B cell (primary cell): ENCODE measurements around the gene TTLL10. TPM values are rescaled to one million over a fixed set of nuclear protein-coding genes. Genes with fewer than 3 reads are reported as not detected.
A peak's percentile ranks its signal among the peaks of the same experiment; 100 is the strongest.
"Not testable (repeated sequence)": the region's sequence is repeated elsewhere in the genome, so short reads cannot be mapped to it uniquely, and the experiment has no call there.

Source experiments
- ATAC-seq: fragments of 200-7000 bp; cut with Tn5 transposase; one replicate; pipeline ENCODE4 v1.10.0; 2021; ENCODE audit warnings: low read depth, mild to moderate bottlenecking, moderate number of reproducible peaks, moderate library complexity
- CTCF ChIA-PET: fragments of 350-600 bp; sonication (Branson Sonifier 250); formaldehyde crosslinking; loops from one replicate; lab custom pipeline; 2021; ENCODE audit warnings: antibody characterized with exemption, inconsistent platforms; lab: Charles Lee
- POLR2A ChIA-PET: fragments of 350-600 bp; sonication (Branson Sonifier 250); formaldehyde crosslinking; loops from one replicate; lab custom pipeline; 2021; ENCODE audit warnings: antibody characterized with exemption; lab: Charles Lee
- DNase-seq: peaks from one replicate; pipeline ENCODE4 v3.0.0; 2013
- H2AFZ ChIP-seq: 2 replicates; pipeline ENCODE4 v1.6.1; 2012; ENCODE audit warnings: mild to moderate bottlenecking, low read depth, low read length; ENCODE audit not compliant: insufficient read depth, poor library complexity, severe bottlenecking
- H3K27ac ChIP-seq, 2 donors: 1 replicate in 1 of 2; 2 replicates in 1 of 2; pipeline ENCODE4 v1.5.1; 2012 to 2013; ENCODE audit warnings: low read length in 2 of 2, mild to moderate bottlenecking in 2 of 2, moderate library complexity in 1 of 2
- H3K27me3 ChIP-seq, 4 experiments: fragments of 200-600 bp in 1 of 4; sonication (generic) in 1 of 4; replicated peaks in 1 of 4; 1 replicate in 2 of 4; 2 replicates in 2 of 4; pipeline versions ENCODE4 v1.6.1 to v1.7.0; 2013 to 2016; ENCODE audit warnings: low read length in 3 of 4, mild to moderate bottlenecking in 2 of 4, mixed read lengths in 1 of 4, moderate library complexity in 1 of 4; ENCODE audit not compliant: insufficient read depth in 4 of 4, control insufficient read depth in 3 of 4; ENCODE audit errors: control extremely low read depth in 1 of 4
- H3K36me3 ChIP-seq, 2 experiments: replicated peaks in 1 of 2; 1 replicate in 1 of 2; 2 replicates in 1 of 2; pipeline versions ENCODE4 v1.6.1 to v1.7.1; 2013; ENCODE audit warnings: low read length in 1 of 2; ENCODE audit not compliant: insufficient read depth in 2 of 2, control insufficient read depth in 1 of 2; ENCODE audit errors: control extremely low read depth in 1 of 2, extremely low read depth in 1 of 2
- H3K4me1 ChIP-seq, 2 donors: fragments of 200-600 bp in 1 of 2; sonication (generic) in 1 of 2; 1 replicate in 1 of 2; 2 replicates in 1 of 2; pipeline versions ENCODE4 v1.5.1 to v1.6.1; 2013 to 2017; ENCODE audit warnings: low read length in 2 of 2; ENCODE audit not compliant: control insufficient read depth in 2 of 2, insufficient read depth in 2 of 2
- H3K4me2 ChIP-seq: replicated peaks from 2 replicates; pipeline ENCODE3; 2012; ENCODE audit warnings: mild to moderate bottlenecking, low read depth, low read length; ENCODE audit not compliant: poor library complexity, severe bottlenecking
- H3K4me3 ChIP-seq, 5 experiments: fragments of 200-600 bp in 1 of 5; sonication (generic) in 1 of 5; 1 replicate in 3 of 5; 2 replicates in 2 of 5; pipeline versions ENCODE4 v1.5.1 to v1.7.0; 2011 to 2016; ENCODE audit warnings: low read length in 4 of 5, mild to moderate bottlenecking in 4 of 5, low read depth in 2 of 5, control low read depth in 1 of 5, moderate library complexity in 1 of 5; ENCODE audit not compliant: insufficient read depth in 1 of 5; ENCODE audit errors: control extremely low read depth in 1 of 5, extremely low read depth in 1 of 5
- H3K79me2 ChIP-seq: fragments of 200-600 bp; sonication (generic); one replicate; pipeline ENCODE4 v1.6.0; 2016; ENCODE audit warnings: low read length; ENCODE audit not compliant: control insufficient read depth, insufficient read depth
- H3K9ac ChIP-seq: fragments of 200-600 bp; sonication (generic); 2 replicates; pipeline ENCODE4 v1.6.1; 2017; ENCODE audit warnings: mild to moderate bottlenecking, low read length, moderate library complexity
- H3K9me3 ChIP-seq, 3 donors: one replicate each; pipeline versions ENCODE4 v1.6.1 to v1.7.1; 2013; ENCODE audit warnings: low read length in 2 of 3; ENCODE audit not compliant: control insufficient read depth in 2 of 3, insufficient read depth in 1 of 3; ENCODE audit errors: control extremely low read depth in 1 of 3
- H4K20me1 ChIP-seq: 2 replicates; pipeline ENCODE4 v1.6.0; 2012; ENCODE audit warnings: mild to moderate bottlenecking, low read length; ENCODE audit not compliant: insufficient read depth, control insufficient read depth, poor library complexity, severe bottlenecking
- H3K27ac Mint-ChIP-seq: one replicate; pipeline ENCODE4 v1.8.0; 2021; ENCODE audit warnings: mixed read lengths
- H3K27me3 Mint-ChIP-seq: one replicate; pipeline ENCODE4 v1.8.0; 2021; ENCODE audit warnings: mixed read lengths
- H3K4me1 Mint-ChIP-seq: one replicate; pipeline ENCODE4 v1.8.0; 2021; ENCODE audit warnings: mixed read lengths
- H3K4me3 Mint-ChIP-seq: one replicate; pipeline ENCODE4 v1.8.0; 2021; ENCODE audit warnings: mixed read lengths
- H3K9me3 Mint-ChIP-seq: one replicate; pipeline ENCODE4 v1.8.0; 2022; ENCODE audit warnings: mixed read lengths; ENCODE audit not compliant: insufficient read depth
- CTCF ChIP-seq: fragments of 200-600 bp; IDR thresholded peaks from one replicate; pipeline ENCODE4 v1.8.0; 2022; ENCODE audit warnings: antibody characterized with exemption, mild to moderate bottlenecking
- EZH2 ChIP-seq: IDR thresholded peaks from 2 replicates; pipeline ENCODE4 v1.6.1; 2012; ENCODE audit warnings: borderline replicate concordance, low read depth, mild to moderate bottlenecking, moderate library complexity, low read length; ENCODE audit not compliant: insufficient read depth, poor library complexity, severe bottlenecking
- WGBS: methylation state at CpG from one replicate; pipeline ENCODE4 v1.1.5; 2013; ENCODE audit warnings: missing lambda C conversion rate; ENCODE audit not compliant: insufficient coverage; 5-methylcytosine and 5-hydroxymethylcytosine counted together
- intact Hi-C: fragments of 100-400 bp; cut with micrococcal nuclease; formaldehyde crosslinking; loops from one replicate; pipeline ENCODE4 v1.10.0; 2022
- polyA plus RNA-seq: library from polyadenylated mRNA; depleted of rRNA; stranded (reverse); fragments of >200 nt; gene quantifications from 2 replicates; pipeline ENCODE4 v1.2.3, GENCODE V29; 2012
- total RNA-seq, 2 donors: library from RNA; stranded (reverse); fragments of 120-200 nt in 1 of 2; gene quantifications; 1 replicate in 1 of 2; 2 replicates in 1 of 2; pipeline versions ENCODE4 v1.2.3 to v1.2.4, GENCODE V29; 2013 to 2022

The TTLL10 gene
- total and polyA plus RNA-seq, 2 donors (not counting 1 experiment from before 2014, with no cell fraction given) = 0.37 to 0.45 TPM

- Mint-ChIP-seq H3K9me3 (no peaks in the 10 kb centered on the region), H3K27ac (peak overlapping the region; percentile 63), H3K4me3 (no peak overlapping the region), H3K4me1 (peaks cover 41% of the 10 kb centered on the region), H3K27me3 (no peaks in the 10 kb centered on the region)
- H2AFZ ChIP-seq = no peak overlapping the region
- intact Hi-C loops = no loop called here
- no peak overlapping the region for H3K9ac ChIP-seq
- H3K9me3 ChIP-seq = no peaks in the 10 kb centered on the region
- DNase-seq (no peak), ATAC-seq (no peak)
- peak overlapping the region in 1 of 2 donors; percentile 36 for H3K27ac ChIP-seq
- H3K4me1 ChIP-seq = peaks cover 48 to 64% of the 10 kb centered on the region in 2 donors
- no peaks in the 10 kb centered on the region for H3K79me2 ChIP-seq
- H3K36me3 ChIP-seq = no peaks in the 10 kb centered on the region
- no peaks in the 10 kb centered on the region for H4K20me1 ChIP-seq
- POLR2A ChIA-PET = no interaction called here
- H3K4me3 ChIP-seq = no peak overlapping the region
- 83% methylated on average over 12 of the region's 15 CpGs for WGBS
- TF ChIP-seq EZH2 (no peak), CTCF (no peak)
- peak overlapping the region; percentile 19 for H3K4me2 ChIP-seq
- CTCF ChIA-PET = no interaction called here
- H3K27me3 ChIP-seq = no peaks in the 10 kb centered on the region
Measured at GRCh38 chr1:1141911-1142250, 31.8 kb upstream of the TTLL10 start.

GRCh38 chr1:1142352-1142751 lies 31.3 kb upstream of the TTLL10 start:
- Histone ChIP-seq H3K4me1 (peaks cover 48 to 63% of the 10 kb centered on the region in 2 donors), H3K27ac (peak overlapping the region in 1 of 2 donors; percentile 98)
- H3K27me3 Mint-ChIP-seq, intact Hi-C loops, H2AFZ ChIP-seq, H3K9me3 Mint-ChIP-seq, H3K9me3 ChIP-seq, H3K79me2 ChIP-seq, H3K4me3 Mint-ChIP-seq, H3K9ac ChIP-seq, H3K4me2 ChIP-seq, H3K4me3 ChIP-seq, ATAC-seq, CTCF ChIA-PET, H3K36me3 ChIP-seq, DNase-seq, H3K27me3 ChIP-seq, H4K20me1 ChIP-seq: not testable (repeated sequence)
- WGBS = 72% methylated on average over 14 of the region's 15 CpGs
- POLR2A ChIA-PET = interaction anchor here (0.9 kb wide), 1 partner anchor 15 kb away, joined by 3 read pairs; no protein-coding TSS in a partner anchor
- H3K4me1 Mint-ChIP-seq = peaks cover 40% of the 10 kb centered on the region
- peak overlapping the region; percentile 65 for H3K27ac Mint-ChIP-seq
